HG03135 (cell line): ENCODE data around the gene IMPDH2.
"Not testable (repeated sequence)": the region's sequence is repeated elsewhere in the genome, so short reads cannot be mapped to it uniquely, and the experiment has no call there.

Experiments used
- ATAC-seq: cut with Tn5 transposase; IDR thresholded peaks from one replicate; pipeline ENCODE4 v1.9.1; 2021; ENCODE audit warnings: mild to moderate bottlenecking, moderate library complexity; ENCODE audit not compliant: unreplicated experiment

The IMPDH2 gene

DNA sequence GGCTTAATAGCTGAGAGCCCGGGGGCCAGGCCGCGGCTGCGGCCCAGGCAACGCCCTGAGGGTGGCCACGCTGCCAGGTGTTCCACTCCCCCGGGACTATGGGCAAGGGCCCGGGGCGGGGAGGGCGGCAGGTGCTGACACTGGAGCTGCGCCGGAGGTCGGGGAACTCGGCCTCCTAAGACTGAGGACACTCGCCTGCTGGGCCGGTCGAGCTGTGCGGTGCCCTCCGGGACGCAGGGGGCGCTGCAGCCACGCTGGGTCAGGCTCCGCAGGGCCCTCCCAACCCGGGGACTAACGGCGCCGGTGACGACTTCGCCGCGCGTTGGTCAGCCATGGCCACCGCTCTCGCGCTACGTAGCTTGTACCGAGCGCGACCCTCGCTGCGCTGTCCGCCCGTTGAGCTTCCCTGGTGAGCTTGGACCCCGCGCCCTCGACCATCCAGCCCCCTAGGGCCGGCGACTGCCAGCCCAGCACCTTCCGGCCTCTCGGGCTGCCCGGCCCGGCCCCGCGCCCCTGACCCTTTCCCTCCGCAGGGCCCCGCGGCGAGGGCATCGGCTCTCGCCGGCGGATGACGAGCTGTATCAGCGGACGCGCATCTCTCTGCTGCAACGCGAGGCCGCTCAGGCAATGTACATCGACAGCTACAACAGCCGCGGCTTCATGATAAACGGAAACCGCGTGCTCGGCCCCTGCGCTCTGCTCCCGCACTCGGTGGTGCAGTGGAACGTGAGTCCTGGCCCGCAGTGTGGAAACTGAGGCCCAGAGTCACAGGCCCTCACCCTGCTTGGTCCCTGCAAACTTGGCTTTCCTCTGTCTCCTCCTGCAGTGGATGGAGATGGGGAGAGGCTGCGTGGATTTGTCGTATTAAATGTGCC lies 7.1 kb downstream of the IMPDH2 start, which contains the start of gene NDUFAF3:
Gene NDUFAF3 (plus strand): TSS at position 309 of the 875 bp plus-strand sequence. CDS start 24 bp downstream, at position 333.
- peak; percentile 52 for ATAC-seq

DNA sequence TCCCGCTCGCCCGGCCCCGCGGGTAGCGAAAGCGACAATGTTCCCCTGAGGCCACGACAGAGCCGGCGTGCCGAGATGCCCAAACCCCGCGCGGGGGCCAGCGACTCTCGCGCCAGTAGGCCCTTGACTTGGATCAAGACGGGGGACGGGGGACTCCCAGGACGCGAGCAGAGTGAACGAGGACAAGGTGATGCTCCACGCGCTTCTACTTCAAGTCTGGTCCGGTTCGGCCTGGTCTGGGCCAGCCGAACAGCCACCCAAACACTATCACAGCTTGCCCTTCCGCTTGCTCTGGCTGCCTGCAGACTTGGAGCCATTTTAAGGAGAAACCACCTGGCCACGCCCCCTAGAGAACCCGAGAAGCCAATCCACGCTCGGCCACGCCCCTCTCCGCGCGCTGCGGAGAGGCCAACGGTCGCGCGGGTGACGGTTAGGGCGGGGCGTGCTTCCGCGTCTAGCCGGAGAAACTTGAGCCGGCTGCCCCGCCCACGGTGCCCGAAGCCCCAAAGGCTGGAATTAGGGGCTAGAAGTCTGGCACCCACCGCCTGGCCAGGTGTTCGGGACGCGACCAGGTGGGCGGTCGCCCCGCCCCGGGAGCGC lies 7.9 kb downstream of the IMPDH2 start:
- peak; percentile 41 for ATAC-seq

GRCh38 chr3:49020330-49021212 lies 8.6 kb downstream of the IMPDH2 start:
- ATAC-seq: peak; percentile 1

- no peak for ATAC-seq
Measured at GRCh38 chr3:49019941-49020329, 9.3 kb downstream of the IMPDH2 start.

DNA sequence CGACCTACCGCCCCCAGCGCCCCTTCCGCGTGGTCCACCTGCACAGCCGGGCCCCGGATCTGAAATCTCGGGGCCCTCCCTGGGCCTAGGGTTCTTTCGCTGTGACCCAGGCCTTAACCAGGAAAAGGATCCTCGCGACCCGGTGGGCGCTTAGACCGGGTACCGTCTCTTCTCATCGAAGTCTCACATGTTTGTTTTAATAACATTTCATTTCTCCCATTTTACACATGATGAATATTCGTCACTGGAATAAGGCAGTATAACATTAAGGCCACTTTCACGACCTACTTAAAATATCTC lies 10.5 kb downstream of the IMPDH2 start:
- ATAC-seq: no peak

DNA sequence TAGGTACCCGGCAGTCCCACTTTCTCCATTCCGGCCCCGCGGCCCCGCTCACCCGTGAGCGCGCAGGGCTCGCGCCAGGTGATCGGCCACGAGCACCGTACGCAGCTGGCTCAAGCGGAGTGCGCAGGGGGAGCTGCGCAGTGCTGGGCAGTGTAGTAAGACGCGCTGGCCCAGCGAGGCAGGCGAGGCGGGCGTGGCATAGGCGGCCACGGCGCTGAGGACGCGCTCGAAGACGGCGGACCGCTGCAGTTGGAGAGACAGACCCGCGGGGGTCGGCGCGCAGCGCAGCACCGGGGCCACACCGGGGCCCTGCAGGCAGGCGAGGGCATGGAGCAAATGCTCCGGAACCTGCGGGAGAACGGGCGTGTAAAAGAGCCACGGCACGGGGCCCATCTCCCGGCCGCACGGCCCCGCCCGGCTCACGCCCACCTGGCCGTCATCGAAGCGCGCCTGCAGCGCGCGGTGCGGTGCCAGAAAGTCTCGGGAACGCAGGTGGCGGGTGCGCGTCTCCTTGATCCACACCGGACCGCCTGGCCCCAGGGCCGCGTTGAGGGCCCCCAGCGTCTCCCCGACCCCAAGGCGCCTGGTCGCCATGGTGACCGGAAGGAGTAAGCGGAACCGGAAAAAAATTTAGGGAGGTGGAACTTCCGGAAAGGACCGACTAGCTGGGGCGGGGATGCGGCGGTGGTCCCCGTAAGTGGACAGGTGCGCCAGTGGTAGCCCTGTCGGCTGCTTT lies 11.1 kb downstream of the IMPDH2 start, which contains the start of gene DALRD3:
Gene DALRD3 (minus strand): TSS at position 610 of the 736 bp plus-strand sequence. CDS start 16 bp downstream, at position 594.
- no peak for ATAC-seq

DNA sequence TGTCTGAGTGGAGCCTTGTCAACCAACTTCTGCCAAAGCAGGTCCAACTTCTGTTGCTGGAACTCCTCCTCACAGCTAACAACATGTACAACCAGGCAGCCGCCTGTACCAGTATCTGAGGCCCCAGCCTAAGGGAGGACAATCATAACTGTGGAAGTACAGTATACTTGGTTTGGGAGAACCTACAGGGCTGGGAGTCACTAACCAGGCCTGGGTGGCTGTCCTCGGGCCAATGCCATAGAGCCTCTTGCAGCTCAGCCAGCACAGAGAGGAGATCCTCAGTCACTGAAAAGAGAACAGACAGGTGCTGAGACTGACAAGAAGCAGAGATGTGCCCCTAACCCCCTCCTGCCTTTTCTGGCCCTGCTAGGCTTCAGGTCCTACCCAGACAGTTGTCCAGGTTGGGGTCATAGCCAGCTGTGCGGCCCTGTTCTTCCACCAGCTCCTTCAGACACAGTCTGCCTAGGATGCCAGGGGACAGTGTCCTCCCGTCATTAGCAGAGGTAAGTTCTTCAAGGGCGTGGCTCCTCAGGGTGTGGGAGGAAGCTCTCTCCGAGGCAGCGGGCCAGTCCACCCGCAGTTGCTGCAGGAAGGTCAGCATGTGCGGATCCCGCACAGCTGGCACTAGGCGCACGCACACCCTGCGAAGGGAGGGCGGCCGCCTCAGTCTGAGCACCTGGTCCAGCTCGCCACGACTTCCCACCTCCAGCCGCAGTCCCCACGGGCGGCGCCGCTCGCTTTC lies 11.8 kb downstream of the IMPDH2 start:
- no peak for ATAC-seq

GRCh38 chr3:49016414-49017228 lies 12.6 kb downstream of the IMPDH2 start:
- ATAC-seq: no peak

DNA sequence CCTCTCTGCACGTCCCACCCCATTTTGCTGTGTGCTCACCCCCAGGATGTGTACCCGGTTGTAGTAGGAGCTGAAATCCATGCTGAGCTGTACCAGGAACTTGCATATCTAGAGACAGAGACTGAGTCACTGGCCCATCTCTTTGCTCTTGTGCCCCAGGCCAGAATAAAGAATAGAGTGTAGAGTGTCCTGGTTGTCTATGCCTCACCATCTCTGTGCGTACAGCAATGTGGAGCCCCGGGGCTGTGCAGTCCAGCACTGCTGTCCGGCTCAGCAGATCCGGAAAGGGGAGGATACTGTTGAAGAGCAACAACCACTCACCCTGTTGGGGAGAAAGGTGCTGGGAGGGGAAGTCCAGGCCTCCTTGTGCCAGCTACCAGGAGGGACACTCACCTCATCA lies 13.4 kb downstream of the IMPDH2 start:
- no peak for ATAC-seq

GRCh38 chr3:49015072-49015471 lies 14.1 kb downstream of the IMPDH2 start:
- no peak for ATAC-seq

- no peak for ATAC-seq
Measured at GRCh38 chr3:49013738-49014660, 15.2 kb downstream of the IMPDH2 start.

DNA sequence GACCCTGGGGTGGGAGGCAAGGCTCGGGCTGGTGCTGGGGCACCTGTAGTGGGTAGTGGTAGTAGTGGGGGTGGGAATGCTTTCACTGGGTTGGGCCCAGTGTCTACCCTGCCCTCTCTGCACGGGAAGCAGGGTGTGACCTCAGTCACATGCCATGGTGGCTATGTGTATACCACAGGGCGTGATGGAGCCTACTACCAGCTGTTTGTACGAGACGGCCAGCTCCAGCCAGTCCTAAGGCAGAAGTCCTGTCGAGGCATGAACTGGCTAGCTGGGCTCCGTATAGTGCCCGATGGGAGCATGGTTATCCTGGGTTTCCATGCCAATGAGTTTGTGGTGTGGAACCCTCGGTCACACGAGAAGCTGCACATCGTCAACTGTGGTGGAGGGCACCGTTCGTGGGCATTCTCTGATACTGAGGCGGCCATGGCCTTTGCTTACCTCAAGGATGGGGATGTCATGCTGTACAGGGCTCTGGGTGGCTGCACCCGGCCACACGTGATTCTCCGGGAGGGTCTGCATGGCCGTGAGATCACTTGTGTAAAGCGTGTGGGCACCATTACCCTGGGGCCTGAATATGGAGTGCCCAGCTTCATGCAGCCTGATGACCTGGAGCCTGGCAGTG lies 16.0 kb downstream of the IMPDH2 start:
- no peak for ATAC-seq

- ATAC-seq: no peak
Measured at GRCh38 chr3:49012441-49013017, 16.7 kb downstream of the IMPDH2 start.

- no peak for ATAC-seq
Measured at GRCh38 chr3:49009396-49009795, 19.8 kb downstream of the IMPDH2 start.

DNA sequence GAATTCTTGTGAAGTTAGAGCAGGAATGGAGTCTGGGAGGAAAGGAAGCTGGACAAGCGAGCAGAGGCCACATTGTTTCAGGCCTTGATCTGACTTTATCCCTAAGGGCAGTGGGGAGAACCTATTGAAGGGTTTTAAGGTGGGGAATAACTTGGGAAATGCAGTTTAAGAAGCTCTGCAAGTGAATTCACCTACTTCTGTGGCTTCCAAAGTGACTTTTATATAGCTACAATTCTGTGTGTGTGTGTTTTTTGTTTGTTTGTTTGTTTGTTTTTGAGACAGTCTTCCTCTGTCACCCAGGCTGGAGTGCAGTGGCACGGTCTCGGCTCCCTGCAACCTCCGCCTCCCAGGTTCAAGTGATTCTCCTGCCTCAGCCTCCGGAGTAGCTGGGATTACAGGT lies 20.6 kb downstream of the IMPDH2 start:
- ATAC-seq: not testable (repeated sequence)

DNA sequence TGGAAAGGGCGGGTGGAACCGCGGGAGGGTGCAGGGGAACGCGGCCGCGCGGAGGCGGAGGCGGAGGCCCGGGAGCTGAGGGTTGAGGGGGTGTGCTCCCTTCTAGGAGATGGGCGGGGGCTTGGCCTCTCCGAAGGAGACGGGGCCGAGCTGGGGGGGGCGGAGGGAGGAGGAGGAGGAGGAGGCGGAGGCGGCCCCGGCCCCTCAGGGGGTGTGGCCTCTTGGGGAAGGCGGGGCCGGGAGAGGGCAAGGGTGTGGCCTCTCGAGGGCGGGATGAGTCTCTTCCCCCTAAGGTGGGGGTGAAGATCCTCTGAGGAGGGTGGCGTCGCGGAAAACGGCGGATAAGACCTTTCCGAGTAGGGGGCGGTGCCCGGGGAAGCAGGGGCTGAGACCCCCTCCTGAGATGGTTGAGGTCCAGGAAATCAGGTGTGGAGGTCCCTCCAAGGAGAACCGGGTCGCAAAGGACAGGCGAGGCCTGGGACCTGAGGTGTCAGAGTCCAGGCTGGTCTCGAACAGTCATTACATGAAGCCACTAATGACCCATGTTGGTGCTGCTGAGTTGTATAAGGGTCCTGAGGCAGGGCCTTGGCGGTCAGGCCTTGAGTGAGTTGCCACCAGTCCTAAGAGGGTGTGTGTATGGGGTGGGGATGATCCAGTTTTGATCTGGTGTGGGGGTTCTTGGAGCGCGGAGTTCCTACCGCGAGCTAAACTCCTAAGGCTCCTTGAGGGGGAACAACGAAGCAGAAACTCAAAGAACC lies 21.2 kb downstream of the IMPDH2 start:
- ATAC-seq: peak; percentile 26
